Central memory CD8-positive, alpha-beta T cell (primary cell): ENCODE data around the gene RBM5.
A peak's percentile ranks its signal among the peaks of the same experiment; 100 is the strongest.

Experiments
- ATAC-seq: fragments of 150-1000 bp; cut with Tn5 transposase; replicated peaks from 2 replicates; pipeline ENCODE4 v1.10.0; 2022; ENCODE audit warnings: mild to moderate bottlenecking, moderate FRiP score, moderate number of reproducible peaks; ENCODE audit not compliant: poor library complexity, severe bottlenecking; ENCODE audit errors: extremely low read depth
- DNase-seq, 2 donors: peaks; one replicate each; pipeline ENCODE4 v3.0.0; 2021; ENCODE audit warnings: low spot score in 2 of 2
- H3K27ac Mint-ChIP-seq: one replicate; pipeline ENCODE4 v1.8.0; 2022; ENCODE audit warnings: low read depth, mild to moderate bottlenecking, moderate library complexity, mixed read lengths
- H3K27me3 Mint-ChIP-seq: one replicate; pipeline ENCODE4 v1.8.0; 2022; ENCODE audit warnings: mixed read lengths
- H3K36me3 Mint-ChIP-seq: one replicate; pipeline ENCODE4 v1.8.0; 2022; ENCODE audit warnings: mild to moderate bottlenecking, moderate library complexity, mixed read lengths; ENCODE audit not compliant: insufficient read depth
- H3K4me1 Mint-ChIP-seq: one replicate; pipeline ENCODE4 v1.8.0; 2022; ENCODE audit warnings: mixed read lengths
- H3K4me3 Mint-ChIP-seq: one replicate; pipeline ENCODE4 v1.8.0; 2022; ENCODE audit warnings: mild to moderate bottlenecking, moderate library complexity, mixed read lengths
- H3K9me3 Mint-ChIP-seq: one replicate; pipeline ENCODE4 v1.8.0; 2022; ENCODE audit warnings: mixed read lengths

Gene RBM5

GRCh38 chr3:50123394-50124051 lies 34.8 kb downstream of the RBM5 start:
- H3K27ac Mint-ChIP-seq = peak overlapping the region; percentile 61
- no peak overlapping the region for H3K4me3 Mint-ChIP-seq
- peaks cover 36% of the 10 kb centered on the region for H3K36me3 Mint-ChIP-seq
- H3K27me3 Mint-ChIP-seq = no peaks in the 10 kb centered on the region
- DNase-seq = no peak
- ATAC-seq = no peak
- peaks cover 11% of the 10 kb centered on the region for H3K4me1 Mint-ChIP-seq
- H3K9me3 Mint-ChIP-seq = no peaks in the 10 kb centered on the region

DNA sequence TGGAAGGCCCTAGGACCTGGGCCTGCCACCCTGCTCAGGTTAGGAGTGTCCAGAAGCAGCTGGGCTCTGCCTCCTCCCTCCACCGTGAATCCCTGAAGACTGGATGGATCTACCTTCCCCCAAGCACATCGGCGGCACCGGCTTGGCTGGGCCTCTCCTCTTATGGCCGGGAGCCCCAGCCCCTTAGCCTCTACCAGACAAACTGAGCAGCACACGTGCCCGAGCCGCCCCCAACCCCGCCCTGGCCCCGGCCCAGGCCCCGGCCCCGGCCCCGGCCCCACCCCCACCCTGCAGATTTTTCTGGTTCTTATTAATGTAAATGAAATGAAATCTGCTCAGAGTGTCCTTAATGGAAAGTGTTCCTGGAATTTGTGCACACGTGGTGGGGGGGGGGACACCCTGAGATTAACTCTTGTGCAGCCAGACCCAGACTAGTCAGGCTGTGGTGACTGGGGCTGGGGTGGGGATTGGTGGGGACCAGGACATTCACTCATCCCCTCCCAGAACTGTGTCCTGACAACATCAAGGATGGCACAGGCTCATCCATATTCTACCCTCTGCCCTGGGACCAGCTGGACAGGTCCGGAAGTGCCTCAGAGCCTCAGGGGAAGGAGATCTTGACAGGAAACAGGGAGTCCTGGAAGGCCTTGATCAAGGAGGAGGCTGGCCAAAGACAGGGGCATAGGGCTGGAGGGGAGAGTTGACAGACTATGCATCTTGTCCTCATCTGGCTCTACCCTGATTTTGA lies 35.5 kb downstream of the RBM5 start:
- Mint-ChIP-seq H3K4me1 (peaks cover 11% of the 10 kb centered on the region), H3K4me3 (no peak overlapping the region), H3K9me3 (no peaks in the 10 kb centered on the region), H3K27ac (peak overlapping the region; percentile 44), H3K27me3 (no peaks in the 10 kb centered on the region), H3K36me3 (peaks cover 31% of the 10 kb centered on the region)
- ATAC-seq = no peak
- no peak for DNase-seq

DNA sequence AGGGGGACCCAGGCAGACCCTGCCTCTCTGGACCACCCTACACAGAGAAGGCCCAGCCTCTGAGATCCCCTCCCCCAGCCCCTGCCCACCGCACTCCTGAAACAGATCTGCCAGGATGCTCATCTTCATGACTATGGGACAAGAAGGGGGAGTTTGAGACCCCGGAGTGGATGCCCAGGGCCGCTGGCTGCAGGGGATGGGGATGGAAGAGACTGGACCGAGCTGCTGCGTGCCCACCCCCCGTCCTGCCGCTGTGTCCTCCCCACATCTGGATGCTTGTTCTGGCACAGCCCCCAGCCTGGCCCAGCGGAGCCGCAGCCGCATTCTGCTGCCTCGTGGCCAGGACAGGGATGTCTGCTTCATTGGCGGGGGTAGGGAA lies 36.1 kb downstream of the RBM5 start:
- DNase-seq (no peak), ATAC-seq (no peak)
- no peak overlapping the region for H3K4me3 Mint-ChIP-seq
- H3K27ac Mint-ChIP-seq = no peak overlapping the region
- peaks cover 27% of the 10 kb centered on the region for H3K36me3 Mint-ChIP-seq
- H3K4me1 Mint-ChIP-seq = peaks cover 11% of the 10 kb centered on the region
- no peaks in the 10 kb centered on the region for H3K27me3 Mint-ChIP-seq
- no peaks in the 10 kb centered on the region for H3K9me3 Mint-ChIP-seq

DNA sequence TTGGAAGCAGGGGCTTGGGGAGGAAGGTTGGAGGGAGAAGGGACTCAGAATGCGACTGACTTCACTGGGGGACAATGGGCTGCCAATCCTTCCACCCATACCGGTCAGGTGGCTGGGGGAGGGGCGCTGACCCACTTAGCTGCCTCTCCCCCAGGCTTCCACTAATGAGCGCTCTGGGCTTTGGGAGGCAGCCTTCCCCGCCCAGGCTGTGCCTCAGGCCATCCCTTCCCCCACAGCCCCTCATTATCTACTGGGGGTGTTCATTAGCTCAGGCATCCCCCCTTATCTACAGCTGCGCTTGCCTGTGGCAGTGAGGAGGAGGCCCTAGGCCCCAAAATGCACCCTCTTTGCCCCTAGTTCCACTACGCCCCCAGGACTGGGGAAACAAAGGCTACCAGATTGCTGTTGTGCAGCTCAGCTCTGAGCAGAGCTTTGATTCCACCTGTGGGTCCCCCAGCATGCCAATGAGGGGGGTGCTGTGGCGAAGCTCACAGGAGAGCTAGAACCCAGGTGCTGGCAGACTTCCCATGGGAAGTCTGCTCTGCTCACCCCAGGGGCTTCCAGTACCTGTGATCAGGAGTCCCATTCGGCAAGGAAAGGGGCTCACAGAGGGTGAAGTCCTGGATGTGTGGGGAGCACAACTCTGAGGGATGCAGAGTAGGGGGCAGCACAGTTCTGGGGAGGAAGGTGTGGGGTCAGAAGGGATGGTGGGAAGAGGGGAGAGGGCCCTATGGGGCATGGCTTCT lies 37.0 kb downstream of the RBM5 start:
- Mint-ChIP-seq H3K27ac (peak overlapping the region; percentile 77), H3K4me3 (no peak overlapping the region), H3K27me3 (no peaks in the 10 kb centered on the region), H3K4me1 (peaks cover 11% of the 10 kb centered on the region), H3K36me3 (peaks cover 21% of the 10 kb centered on the region), H3K9me3 (no peaks in the 10 kb centered on the region)
- ATAC-seq (no peak), DNase-seq (no peak)

DNA sequence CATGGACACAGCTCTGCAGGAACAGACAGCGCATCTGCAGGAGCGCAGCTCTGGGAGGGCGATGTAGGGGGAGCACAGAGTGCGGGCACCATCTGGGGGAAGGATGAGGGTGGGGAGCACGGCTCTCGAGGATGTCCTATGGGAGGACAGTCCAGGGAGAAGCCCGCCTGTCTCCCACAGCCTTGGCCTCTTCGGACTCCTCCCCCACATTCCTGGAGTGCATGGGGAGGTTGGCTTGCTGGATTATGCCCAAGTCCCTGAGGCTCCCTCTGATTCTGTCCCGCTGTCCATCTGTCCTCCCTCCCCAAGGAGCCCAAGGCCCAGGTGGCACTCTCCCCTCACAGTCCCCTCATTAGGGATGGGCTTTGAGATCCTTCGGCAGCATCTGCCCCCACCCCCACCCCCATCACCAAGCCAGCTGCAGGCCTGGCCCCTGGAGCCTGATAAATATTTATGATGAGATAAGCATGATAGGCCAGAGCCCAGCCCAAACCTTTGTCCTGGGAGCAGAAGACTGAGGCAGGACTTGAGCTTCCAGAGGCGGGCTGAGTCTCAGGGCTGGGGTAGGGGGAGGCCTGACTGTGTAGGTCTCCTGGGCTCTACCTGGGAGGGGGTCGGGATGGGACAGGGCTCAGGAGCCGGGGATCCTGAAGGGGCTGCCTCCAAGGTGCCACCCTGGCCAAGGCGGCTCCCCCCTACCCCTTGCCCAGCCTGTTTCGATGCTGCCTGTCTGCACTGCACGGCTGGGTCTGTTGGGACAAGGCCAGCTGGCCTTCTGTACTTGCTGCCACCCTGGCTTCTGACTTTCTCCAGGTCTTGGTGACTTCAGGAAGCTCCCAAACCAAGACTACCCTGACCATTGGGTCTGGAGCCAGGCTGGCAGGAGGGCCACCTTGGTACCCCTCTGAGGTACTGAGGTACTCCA lies 37.8 kb downstream of the RBM5 start:
- Mint-ChIP-seq H3K27me3 (no peaks in the 10 kb centered on the region), H3K27ac (peak overlapping the region; percentile 77), H3K4me3 (no peak overlapping the region), H3K9me3 (no peaks in the 10 kb centered on the region), H3K4me1 (peaks cover 11% of the 10 kb centered on the region), H3K36me3 (peaks cover 15% of the 10 kb centered on the region)
- ATAC-seq = no peak
- DNase-seq = no peak

- ATAC-seq (no peak), DNase-seq (no peak)
- H3K27me3 Mint-ChIP-seq = no peaks in the 10 kb centered on the region
- H3K4me3 Mint-ChIP-seq = no peak overlapping the region
- no peak overlapping the region for H3K27ac Mint-ChIP-seq
- peaks cover 14% of the 10 kb centered on the region for H3K36me3 Mint-ChIP-seq
- H3K9me3 Mint-ChIP-seq = no peaks in the 10 kb centered on the region
- peaks cover 9% of the 10 kb centered on the region for H3K4me1 Mint-ChIP-seq
These were observed 38.6 kb downstream of the RBM5 start for GRCh38 chr3:50127251-50127691.

GRCh38 chr3:50128001-50128400 lies 39.3 kb downstream of the RBM5 start:
- Mint-ChIP-seq H3K4me3 (no peak overlapping the region), H3K4me1 (peaks cover 4% of the 10 kb centered on the region), H3K27me3 (peaks cover 7% of the 10 kb centered on the region), H3K9me3 (no peaks in the 10 kb centered on the region), H3K36me3 (peaks cover 14% of the 10 kb centered on the region), H3K27ac (no peak overlapping the region)
- no peak for DNase-seq
- no peak for ATAC-seq

GRCh38 chr3:50130436-50130835 lies 41.7 kb downstream of the RBM5 start:
- H3K4me3 Mint-ChIP-seq = no peak overlapping the region
- H3K27me3 Mint-ChIP-seq = peaks cover 9% of the 10 kb centered on the region
- no peaks in the 10 kb centered on the region for H3K4me1 Mint-ChIP-seq
- ATAC-seq (no peak), DNase-seq (no peak)
- H3K27ac Mint-ChIP-seq = peak overlapping the region; percentile 53
- H3K36me3 Mint-ChIP-seq = peaks cover 13% of the 10 kb centered on the region
- no peaks in the 10 kb centered on the region for H3K9me3 Mint-ChIP-seq

- peaks cover 9% of the 10 kb centered on the region for H3K27me3 Mint-ChIP-seq
- DNase-seq (no peak), ATAC-seq (no peak)
- H3K9me3 Mint-ChIP-seq = no peaks in the 10 kb centered on the region
- no peaks in the 10 kb centered on the region for H3K4me1 Mint-ChIP-seq
- H3K4me3 Mint-ChIP-seq = no peak overlapping the region
- no peak overlapping the region for H3K27ac Mint-ChIP-seq
- H3K36me3 Mint-ChIP-seq = peaks cover 4% of the 10 kb centered on the region
These were observed 43.9 kb downstream of the RBM5 start for GRCh38 chr3:50132421-50133282.

GRCh38 chr3:50133283-50133615 lies 44.5 kb downstream of the RBM5 start:
- H3K27me3 Mint-ChIP-seq = peaks cover 9% of the 10 kb centered on the region
- peaks cover 4% of the 10 kb centered on the region for H3K36me3 Mint-ChIP-seq
- no peaks in the 10 kb centered on the region for H3K9me3 Mint-ChIP-seq
- peaks cover under 1% of the 10 kb centered on the region for H3K4me1 Mint-ChIP-seq
- no peak overlapping the region for H3K4me3 Mint-ChIP-seq
- no peak for DNase-seq
- no peak for ATAC-seq
- no peak overlapping the region for H3K27ac Mint-ChIP-seq

DNA sequence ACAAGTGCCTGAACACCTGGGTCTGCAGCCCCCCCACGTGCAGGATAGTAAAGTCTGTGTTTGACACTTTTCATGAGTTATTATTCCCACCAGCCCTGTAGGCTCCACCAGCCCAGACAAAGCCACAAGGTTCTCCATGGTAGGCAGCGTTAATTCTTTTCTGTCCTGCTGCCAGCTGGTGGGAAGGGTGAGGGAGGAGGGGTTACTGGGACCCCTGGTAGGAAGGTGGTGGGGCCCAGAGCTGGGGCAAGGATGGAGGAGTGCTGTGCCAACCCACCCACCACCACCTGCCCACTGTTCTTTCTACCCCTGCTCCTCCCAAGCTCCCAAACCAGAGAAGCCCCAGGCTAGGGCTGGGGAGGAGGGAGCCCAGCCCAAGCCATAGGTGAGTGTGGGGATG lies 45.6 kb downstream of the RBM5 start:
- Mint-ChIP-seq H3K27ac (no peak overlapping the region), H3K27me3 (peaks cover 9% of the 10 kb centered on the region), H3K9me3 (no peaks in the 10 kb centered on the region), H3K36me3 (peaks cover 5% of the 10 kb centered on the region), H3K4me1 (peaks cover 9% of the 10 kb centered on the region), H3K4me3 (no peak overlapping the region)
- no peak for DNase-seq
- no peak for ATAC-seq
